Subcutaneous adipose tissue (tissue), 4 donors: ENCODE results near the gene GRIN3A. TPM values are rescaled to one million over a fixed set of nuclear protein-coding genes. Genes with fewer than 3 reads are reported as not detected.

Experiments used
- total RNA-seq, 4 donors: library from RNA; depleted of rRNA; stranded (reverse); fragments of >200 nt; gene quantifications; one replicate each; pipeline ENCODE4 v1.1.0, GENCODE V29; 2016
- TF ChIP-seq, protein P1 (sequence below): fragments of 450-650 bp; IDR thresholded peaks from one replicate; pipeline ENCODE4 v1.5.1; 2016; ENCODE audit warnings: low read depth, mild to moderate bottlenecking, control low read depth, antibody characterized with exemption, moderate library complexity

Gene GRIN3A
- total RNA-seq, 4 donors from 2014 or later: under 0.01 to 0.17 TPM; not detected in 2

DNA sequence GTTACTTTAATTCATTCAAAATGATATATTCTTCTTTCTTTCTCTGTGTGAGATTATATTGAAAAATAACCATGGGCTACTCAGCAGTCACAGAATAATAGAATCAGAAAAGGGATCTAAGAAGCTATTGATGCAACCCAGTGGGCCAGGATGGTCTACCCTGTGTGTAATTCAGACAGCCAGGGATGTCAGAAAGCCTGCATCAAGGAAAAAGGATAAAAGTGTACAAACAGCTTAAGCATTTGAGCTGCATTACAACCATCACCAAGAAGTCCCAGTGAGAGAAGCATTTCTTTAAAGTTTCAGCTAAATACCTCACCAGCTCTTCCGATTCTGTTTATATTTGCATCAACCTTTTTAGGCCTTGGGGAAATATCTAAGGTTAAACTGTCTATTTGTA, 105.8 kb downstream of the GRIN3A start:
- TF ChIP-seq, protein P1, sequence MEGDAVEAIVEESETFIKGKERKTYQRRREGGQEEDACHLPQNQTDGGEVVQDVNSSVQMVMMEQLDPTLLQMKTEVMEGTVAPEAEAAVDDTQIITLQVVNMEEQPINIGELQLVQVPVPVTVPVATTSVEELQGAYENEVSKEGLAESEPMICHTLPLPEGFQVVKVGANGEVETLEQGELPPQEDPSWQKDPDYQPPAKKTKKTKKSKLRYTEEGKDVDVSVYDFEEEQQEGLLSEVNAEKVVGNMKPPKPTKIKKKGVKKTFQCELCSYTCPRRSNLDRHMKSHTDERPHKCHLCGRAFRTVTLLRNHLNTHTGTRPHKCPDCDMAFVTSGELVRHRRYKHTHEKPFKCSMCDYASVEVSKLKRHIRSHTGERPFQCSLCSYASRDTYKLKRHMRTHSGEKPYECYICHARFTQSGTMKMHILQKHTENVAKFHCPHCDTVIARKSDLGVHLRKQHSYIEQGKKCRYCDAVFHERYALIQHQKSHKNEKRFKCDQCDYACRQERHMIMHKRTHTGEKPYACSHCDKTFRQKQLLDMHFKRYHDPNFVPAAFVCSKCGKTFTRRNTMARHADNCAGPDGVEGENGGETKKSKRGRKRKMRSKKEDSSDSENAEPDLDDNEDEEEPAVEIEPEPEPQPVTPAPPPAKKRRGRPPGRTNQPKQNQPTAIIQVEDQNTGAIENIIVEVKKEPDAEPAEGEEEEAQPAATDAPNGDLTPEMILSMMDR: no peak

DNA sequence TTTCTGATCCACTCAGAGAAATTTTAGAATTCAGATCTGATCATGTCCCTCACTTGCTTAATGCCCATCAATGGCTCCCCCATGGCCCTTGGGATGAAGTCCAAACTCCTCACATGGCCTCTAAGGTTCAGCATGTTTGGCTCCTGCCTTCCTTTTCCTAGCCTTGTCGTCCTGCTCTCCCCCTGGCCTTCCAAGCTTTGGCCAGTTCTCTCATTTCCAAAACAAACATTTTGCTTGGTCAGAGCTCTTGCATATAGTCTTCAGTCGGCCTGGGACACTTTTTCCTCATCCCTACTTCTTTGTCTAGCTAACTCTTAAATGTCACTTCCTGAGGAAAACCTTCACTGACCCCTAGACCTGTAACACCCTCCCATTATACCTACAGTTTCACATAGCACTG, 106.6 kb downstream of the GRIN3A start:
- TF ChIP-seq, protein P1: no peak

DNA sequence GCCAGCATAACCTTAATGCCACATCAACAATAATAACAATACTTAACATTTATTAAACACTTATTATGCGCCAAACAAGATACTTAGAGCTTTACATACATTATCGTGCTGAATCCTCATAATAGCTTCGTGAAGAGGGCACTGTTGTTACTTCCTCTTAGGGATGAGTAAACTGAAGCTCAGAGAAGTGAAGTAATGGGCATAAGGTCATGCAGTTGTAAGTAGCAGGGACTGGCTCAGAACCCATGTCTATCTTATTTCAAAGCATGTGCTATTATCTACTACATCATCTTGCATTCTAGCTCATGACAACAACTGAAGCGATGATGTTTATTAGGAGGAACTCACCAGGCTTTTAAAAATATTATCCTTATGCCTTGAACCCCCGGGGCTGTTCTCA, 108.8 kb downstream of the GRIN3A start:
- TF ChIP-seq, protein P1: no peak

DNA sequence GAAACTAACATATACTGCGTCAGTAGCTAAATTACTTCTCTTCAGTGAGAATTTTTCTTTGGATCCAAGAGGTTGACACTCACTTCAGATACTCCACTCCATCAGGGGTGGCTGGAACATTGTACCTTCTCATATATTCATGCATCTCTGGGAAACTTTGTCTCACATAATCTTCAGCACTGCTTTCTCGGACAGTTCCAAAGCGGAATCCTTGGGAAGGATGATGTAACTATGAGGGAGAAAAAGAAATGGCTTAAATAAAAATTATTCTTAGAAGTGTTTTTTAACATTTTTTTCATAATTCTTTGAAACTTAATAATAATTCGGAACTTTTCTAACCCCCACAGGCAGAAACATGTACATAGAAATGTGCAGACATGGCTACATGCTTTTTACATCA, 110.3 kb downstream of the GRIN3A start:
- TF ChIP-seq, protein P1: no peak

DNA sequence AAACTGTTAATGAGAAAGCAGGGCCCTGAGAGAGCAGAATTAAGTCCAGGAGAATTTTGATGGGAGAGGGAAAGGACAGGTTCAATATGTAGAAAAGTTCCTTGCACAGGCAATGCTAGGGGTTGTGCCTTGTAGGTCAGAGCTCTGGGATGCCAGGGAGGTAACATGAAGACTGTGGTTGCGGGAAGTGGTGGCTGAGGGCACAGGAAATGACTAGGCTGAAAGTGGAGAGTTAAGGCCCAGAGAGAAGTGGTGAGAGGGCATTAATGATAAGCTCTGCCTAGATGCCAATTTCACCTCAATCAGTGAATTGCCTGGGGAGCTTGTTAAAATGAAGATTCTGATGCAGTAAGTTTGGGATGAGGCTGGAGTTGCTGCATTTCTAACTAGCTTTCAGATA, 112.2 kb downstream of the GRIN3A start:
- TF ChIP-seq, protein P1: no peak

DNA sequence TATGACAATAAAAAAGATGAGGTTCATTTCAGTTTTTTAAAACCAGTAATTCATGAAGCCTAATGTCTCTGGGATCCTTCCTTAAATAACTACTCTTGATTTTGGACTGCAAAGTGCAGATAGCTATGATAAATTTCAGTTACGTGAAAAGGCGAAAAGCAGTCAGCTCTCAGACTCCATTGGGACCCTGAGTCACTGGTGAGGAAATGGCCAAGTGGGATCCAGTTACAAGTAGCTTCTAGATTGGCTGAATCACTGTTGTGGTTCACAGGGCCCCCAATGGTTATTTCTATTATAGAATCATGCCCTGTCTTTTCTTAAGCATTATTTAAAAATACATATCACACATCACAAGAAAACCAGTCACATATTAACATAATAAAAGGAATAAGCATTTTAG, 112.6 kb downstream of the GRIN3A start:
- TF ChIP-seq, protein P1: no peak

DNA sequence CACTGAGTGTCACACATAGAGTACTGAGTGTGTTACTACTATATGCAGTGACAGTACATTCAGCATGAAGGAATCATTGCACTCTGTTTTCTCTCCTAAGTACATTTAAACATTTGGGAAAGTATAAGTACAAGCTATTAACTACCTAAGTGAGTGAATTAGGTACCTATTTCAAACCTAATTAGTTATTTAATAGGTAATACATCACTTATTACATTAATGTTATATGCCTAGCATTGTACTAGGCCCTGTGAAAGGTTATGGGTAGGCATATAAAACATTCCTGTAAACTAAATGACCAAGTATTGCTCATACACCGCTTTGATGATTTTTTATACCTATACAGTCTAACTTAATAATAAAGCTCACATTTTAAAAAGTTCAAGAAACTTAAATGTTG, 118.0 kb downstream of the GRIN3A start:
- TF ChIP-seq, protein P1: no peak

DNA sequence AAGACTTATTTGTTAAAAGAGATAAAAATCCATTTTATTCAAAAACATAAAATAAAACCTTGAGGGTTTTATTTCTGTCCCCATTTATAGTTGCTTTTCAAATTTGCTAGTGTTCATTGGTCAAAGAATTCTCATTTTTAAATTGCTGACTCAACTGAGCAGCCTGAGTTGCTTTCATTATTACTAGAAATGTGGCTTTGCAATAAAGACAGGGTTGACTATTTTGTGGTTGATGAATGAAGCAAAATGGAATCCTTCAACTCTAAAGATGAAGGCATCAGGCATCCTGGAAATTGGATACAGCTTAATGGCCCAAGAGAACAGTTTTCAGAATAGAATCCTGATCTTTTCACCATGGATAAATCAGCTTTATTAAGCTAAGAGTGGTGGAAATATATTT, 119.7 kb downstream of the GRIN3A start:
- TF ChIP-seq, protein P1: no peak
